Panc1 (cell line): ENCODE data around the gene MAPK8IP3. TPM values are rescaled to one million over a fixed set of nuclear protein-coding genes. Genes with fewer than 3 reads are reported as not detected.
A peak's percentile ranks its signal among the peaks of the same experiment; 100 is the strongest.

Experiments
- ATAC-seq: fragments of 200-7000 bp; cut with Tn5 transposase; 2 replicates; pipeline ENCODE4 v1.9.1; 2020; ENCODE audit warnings: mild to moderate bottlenecking, moderate library complexity
- BruUV-seq: library from RNA; stranded (reverse); fragments of 400-500 nt; replicated peaks from 2 replicates; lab custom pipeline; 2021; lab: Mats Ljungman, UMichigan
- CTCF ChIA-PET: fragments of 300-600 bp; sonication (Branson Sonifier 250); formaldehyde crosslinking; loops from one replicate; lab custom pipeline; 2022; ENCODE audit warnings: antibody characterized with exemption; lab: Charles Lee
- POLR2A ChIA-PET: fragments of 300-600 bp; sonication (Branson Sonifier 250); formaldehyde crosslinking; loops from one replicate; lab custom pipeline; 2022; ENCODE audit warnings: antibody characterized with exemption; lab: Charles Lee
- DNase-seq: peaks from one replicate; pipeline ENCODE4 v3.0.0-alpha.2; 2010; ENCODE audit warnings: low read depth, low spot score
- H3K27ac ChIP-seq: 2 replicates; pipeline ENCODE4 v1.5.1; 2011; ENCODE audit warnings: mild to moderate bottlenecking, low read length, inconsistent platforms
- H3K27me3 ChIP-seq: fragments of 200-500 bp; sonication (Bioruptor generic); 2 replicates; pipeline ENCODE4 v1.6.0; 2014; ENCODE audit warnings: low read length, inconsistent platforms; ENCODE audit not compliant: control insufficient read depth, insufficient read depth
- H3K36me3 ChIP-seq: fragments of 200-500 bp; sonication (Bioruptor generic); 2 replicates; pipeline ENCODE4 v1.5.1; 2014; ENCODE audit warnings: inconsistent platforms, mild to moderate bottlenecking, low read length, moderate library complexity; ENCODE audit not compliant: control insufficient read depth, insufficient read depth
- H3K4me1 ChIP-seq: 2 replicates; pipeline ENCODE4 v1.5.1; 2011; ENCODE audit warnings: inconsistent platforms, mild to moderate bottlenecking, low read length, moderate library complexity; ENCODE audit not compliant: control insufficient read depth, insufficient read depth
- H3K4me3 ChIP-seq, 2 experiments: 2 replicates each; pipeline ENCODE4 v1.5.1; 2011 to 2012; ENCODE audit warnings: low read depth in 2 of 2, low read length in 2 of 2, mild to moderate bottlenecking in 2 of 2, inconsistent platforms in 1 of 2, moderate library complexity in 1 of 2
- H3K9me3 ChIP-seq: fragments of 200-500 bp; sonication (Bioruptor generic); 2 replicates; pipeline ENCODE4 v1.5.1; 2014; ENCODE audit warnings: low read depth, mild to moderate bottlenecking, inconsistent platforms, low read length, moderate library complexity; ENCODE audit not compliant: control insufficient read depth, insufficient read depth
- POLR2AphosphoS5 ChIP-seq: IDR thresholded peaks from 2 replicates; pipeline ENCODE4 v1.6.1; 2012; ENCODE audit warnings: mild to moderate bottlenecking, low read depth, low read length, moderate library complexity
- SIN3A ChIP-seq: IDR thresholded peaks from 2 replicates; pipeline ENCODE4 v1.6.1; 2012; ENCODE audit warnings: low read depth, mild to moderate bottlenecking, low read length, moderate library complexity, borderline replicate concordance; ENCODE audit not compliant: insufficient read depth
- TCF7L2 ChIP-seq: IDR thresholded peaks from 2 replicates; pipeline ENCODE4 v1.6.1; 2011; ENCODE audit warnings: mild to moderate bottlenecking, low read depth, low read length, inconsistent platforms
- in situ Hi-C: cut with HindIII; loops from 2 replicates; pipeline ENCODE4 v1.10.0; 2016; ENCODE audit warnings: low sequenced_read_pairs, low pct_unique_long_range_greater_than_20kb
- intact Hi-C: fragments of 100-400 bp; cut with micrococcal nuclease; formaldehyde crosslinking; loops from one replicate; pipeline ENCODE4 v1.10.0; 2022; ENCODE audit not compliant: unreplicated experiment
- total RNA-seq: library from RNA; stranded (reverse); gene quantifications from one replicate; pipeline ENCODE4 v1.2.1, GENCODE V29; 2021; ENCODE audit not compliant: unreplicated experiment
- TF ChIP-seq, protein P1 (sequence below), 2 experiments: IDR thresholded peaks; 2 replicates each; pipeline ENCODE4 v1.6.1; 2011 to 2012; ENCODE audit warnings: low read depth in 2 of 2, control low read depth in 1 of 2, low read length in 1 of 2, mild to moderate bottlenecking in 1 of 2, moderate library complexity in 1 of 2; ENCODE audit not compliant: insufficient read depth in 1 of 2
- TF ChIP-seq, protein P2 (sequence below): fragments of 450-650 bp; IDR thresholded peaks from 2 replicates; pipeline ENCODE4 v1.5.1; 2017; ENCODE audit warnings: mild to moderate bottlenecking

The MAPK8IP3 gene
- total RNA-seq, 1 experiment from 2014 or later, result 108 TPM

DNA sequence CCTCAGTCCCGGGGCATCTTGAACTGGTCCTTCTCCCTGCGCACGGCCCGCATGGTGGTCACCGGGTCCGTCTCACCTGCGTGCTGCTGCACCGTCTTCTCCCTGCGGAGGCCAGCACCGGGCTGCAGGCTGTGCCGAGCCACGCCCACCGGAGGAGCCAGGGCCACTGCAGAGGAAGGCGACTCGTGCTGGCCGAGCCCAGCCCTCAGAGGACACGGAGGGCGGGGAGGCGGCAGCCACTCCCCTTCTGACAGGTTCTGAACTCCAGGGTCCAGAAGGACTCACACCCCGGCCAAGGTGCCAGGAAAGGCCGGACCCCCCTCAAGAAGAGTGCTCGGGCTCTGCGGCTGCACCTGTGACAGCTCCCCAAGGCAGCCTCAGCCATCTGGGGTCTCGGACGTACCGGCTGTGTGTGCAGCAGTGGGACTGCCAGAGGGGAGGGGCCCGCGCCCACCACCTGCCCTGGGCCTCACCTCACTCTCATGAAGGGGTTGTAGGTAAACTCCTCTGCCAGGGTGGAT is 103.3 kb downstream of the MAPK8IP3 start:
- peaks cover 5% of the 10 kb centered on the region; the same call in 1 of the 2 replicates for H3K4me1 ChIP-seq
- H3K4me3 ChIP-seq, result no peak overlapping the region
- ATAC-seq (peak; percentile 73), DNase-seq (no peak)
- H3K27me3 ChIP-seq, result no peaks in the 10 kb centered on the region
- in situ Hi-C loops (no loop called here), intact Hi-C loops (no loop called here)
- H3K9me3 ChIP-seq, result no peaks in the 10 kb centered on the region
- no peaks in the 10 kb centered on the region for H3K36me3 ChIP-seq
- ChIA-PET POLR2A (no interaction called here), CTCF (no interaction called here)
- TF ChIP-seq SIN3A (no peak), TCF7L2 (no peak)
- TF ChIP-seq, protein P1, sequence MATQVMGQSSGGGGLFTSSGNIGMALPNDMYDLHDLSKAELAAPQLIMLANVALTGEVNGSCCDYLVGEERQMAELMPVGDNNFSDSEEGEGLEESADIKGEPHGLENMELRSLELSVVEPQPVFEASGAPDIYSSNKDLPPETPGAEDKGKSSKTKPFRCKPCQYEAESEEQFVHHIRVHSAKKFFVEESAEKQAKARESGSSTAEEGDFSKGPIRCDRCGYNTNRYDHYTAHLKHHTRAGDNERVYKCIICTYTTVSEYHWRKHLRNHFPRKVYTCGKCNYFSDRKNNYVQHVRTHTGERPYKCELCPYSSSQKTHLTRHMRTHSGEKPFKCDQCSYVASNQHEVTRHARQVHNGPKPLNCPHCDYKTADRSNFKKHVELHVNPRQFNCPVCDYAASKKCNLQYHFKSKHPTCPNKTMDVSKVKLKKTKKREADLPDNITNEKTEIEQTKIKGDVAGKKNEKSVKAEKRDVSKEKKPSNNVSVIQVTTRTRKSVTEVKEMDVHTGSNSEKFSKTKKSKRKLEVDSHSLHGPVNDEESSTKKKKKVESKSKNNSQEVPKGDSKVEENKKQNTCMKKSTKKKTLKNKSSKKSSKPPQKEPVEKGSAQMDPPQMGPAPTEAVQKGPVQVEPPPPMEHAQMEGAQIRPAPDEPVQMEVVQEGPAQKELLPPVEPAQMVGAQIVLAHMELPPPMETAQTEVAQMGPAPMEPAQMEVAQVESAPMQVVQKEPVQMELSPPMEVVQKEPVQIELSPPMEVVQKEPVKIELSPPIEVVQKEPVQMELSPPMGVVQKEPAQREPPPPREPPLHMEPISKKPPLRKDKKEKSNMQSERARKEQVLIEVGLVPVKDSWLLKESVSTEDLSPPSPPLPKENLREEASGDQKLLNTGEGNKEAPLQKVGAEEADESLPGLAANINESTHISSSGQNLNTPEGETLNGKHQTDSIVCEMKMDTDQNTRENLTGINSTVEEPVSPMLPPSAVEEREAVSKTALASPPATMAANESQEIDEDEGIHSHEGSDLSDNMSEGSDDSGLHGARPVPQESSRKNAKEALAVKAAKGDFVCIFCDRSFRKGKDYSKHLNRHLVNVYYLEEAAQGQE (IDR thresholded peaks at IDR 0.05; ENCODE audit: insufficient read depth in 1 of 2, low read depth in 2 of 2, low read length in 1 of 2), result no peak
- TF ChIP-seq, protein P2, sequence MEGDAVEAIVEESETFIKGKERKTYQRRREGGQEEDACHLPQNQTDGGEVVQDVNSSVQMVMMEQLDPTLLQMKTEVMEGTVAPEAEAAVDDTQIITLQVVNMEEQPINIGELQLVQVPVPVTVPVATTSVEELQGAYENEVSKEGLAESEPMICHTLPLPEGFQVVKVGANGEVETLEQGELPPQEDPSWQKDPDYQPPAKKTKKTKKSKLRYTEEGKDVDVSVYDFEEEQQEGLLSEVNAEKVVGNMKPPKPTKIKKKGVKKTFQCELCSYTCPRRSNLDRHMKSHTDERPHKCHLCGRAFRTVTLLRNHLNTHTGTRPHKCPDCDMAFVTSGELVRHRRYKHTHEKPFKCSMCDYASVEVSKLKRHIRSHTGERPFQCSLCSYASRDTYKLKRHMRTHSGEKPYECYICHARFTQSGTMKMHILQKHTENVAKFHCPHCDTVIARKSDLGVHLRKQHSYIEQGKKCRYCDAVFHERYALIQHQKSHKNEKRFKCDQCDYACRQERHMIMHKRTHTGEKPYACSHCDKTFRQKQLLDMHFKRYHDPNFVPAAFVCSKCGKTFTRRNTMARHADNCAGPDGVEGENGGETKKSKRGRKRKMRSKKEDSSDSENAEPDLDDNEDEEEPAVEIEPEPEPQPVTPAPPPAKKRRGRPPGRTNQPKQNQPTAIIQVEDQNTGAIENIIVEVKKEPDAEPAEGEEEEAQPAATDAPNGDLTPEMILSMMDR, result no peak
- H3K27ac ChIP-seq, result no peak overlapping the region
- no TSS peak for BruUV-seq

DNA sequence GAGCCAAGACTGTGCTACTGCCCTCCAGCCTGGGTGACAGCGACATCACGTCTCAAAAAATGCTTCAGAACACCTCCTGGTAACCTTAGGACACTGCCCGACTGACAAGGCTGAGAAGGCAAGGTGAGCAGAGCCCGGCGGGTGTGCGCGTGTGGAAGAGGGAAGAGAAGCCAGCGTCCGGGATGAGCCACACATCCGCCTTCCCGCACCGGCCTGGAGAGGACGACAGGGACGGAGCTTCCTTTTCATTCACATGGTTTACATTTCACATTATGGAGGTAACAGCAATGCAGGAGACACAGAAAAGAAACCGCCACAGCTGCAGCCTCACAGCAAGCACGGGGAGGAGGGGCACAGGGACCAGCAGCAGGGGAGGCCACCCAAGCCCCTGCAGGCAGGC is 104.1 kb downstream of the MAPK8IP3 start:
- ATAC-seq (no peak), DNase-seq (no peak)
- ChIA-PET CTCF (no interaction called here), POLR2A (no interaction called here)
- H3K9me3 ChIP-seq, result no peaks in the 10 kb centered on the region
- TF ChIP-seq, protein P2, result no peak
- TF ChIP-seq POLR2AphosphoS5, result no peak
- TF ChIP-seq, protein P1 (IDR thresholded peaks at IDR 0.05; ENCODE audit: insufficient read depth in 1 of 2, low read depth in 2 of 2, low read length in 1 of 2), result no peak
- no peak for TF ChIP-seq TCF7L2
- H3K27ac ChIP-seq, result no peak overlapping the region
- intact Hi-C loops, result no loop called here
- H3K36me3 ChIP-seq, result no peaks in the 10 kb centered on the region
- no peaks in the 10 kb centered on the region for H3K27me3 ChIP-seq
- BruUV-seq, result no TSS peak
- no peak overlapping the region for H3K4me3 ChIP-seq
- H3K4me1 ChIP-seq, result peaks cover 5% of the 10 kb centered on the region; the same call in 1 of the 2 replicates
- in situ Hi-C loops, result no loop called here
